H9 (cell line): ENCODE results near the gene PTPRC. TPM values are rescaled to one million over a fixed set of nuclear protein-coding genes. Genes with fewer than 3 reads are reported as not detected.

Experiments used
- DNase-seq: peaks from one replicate; pipeline ENCODE4 v3.0.0-alpha.2; 2017
- H2AFZ ChIP-seq: one replicate; pipeline ENCODE4 v1.6.1; 2013; ENCODE audit warnings: mild to moderate bottlenecking, low read length, control low read depth, moderate library complexity
- H2AK5ac ChIP-seq: 2 replicates; pipeline ENCODE4 v1.6.1; 2013; ENCODE audit warnings: low read length, control low read depth, mixed read lengths; ENCODE audit not compliant: insufficient read length
- H2BK120ac ChIP-seq: one replicate; pipeline ENCODE4 v1.6.1; 2013; ENCODE audit warnings: low read depth, mild to moderate bottlenecking, low read length, control low read depth, inconsistent platforms; ENCODE audit not compliant: poor library complexity, severe bottlenecking
- H2BK12ac ChIP-seq: 2 replicates; pipeline ENCODE4 v1.6.1; 2013; ENCODE audit warnings: low read length, control low read depth, mixed read lengths, low read depth; ENCODE audit not compliant: insufficient read length
- H2BK15ac ChIP-seq: 2 replicates; pipeline ENCODE4 v1.6.1; 2013; ENCODE audit warnings: low read depth, low read length, control low read depth
- H2BK20ac ChIP-seq: one replicate; pipeline ENCODE4 v1.6.1; 2013; ENCODE audit warnings: low read depth, mild to moderate bottlenecking, low read length, control low read depth, inconsistent platforms; ENCODE audit not compliant: poor library complexity, severe bottlenecking
- H2BK5ac ChIP-seq: 2 replicates; pipeline ENCODE4 v1.6.1; 2013; ENCODE audit warnings: low read length, control low read depth, mixed read lengths; ENCODE audit not compliant: insufficient read length
- H3K14ac ChIP-seq: 2 replicates; pipeline ENCODE4 v1.6.1; 2013; ENCODE audit warnings: low read length, control low read depth; ENCODE audit not compliant: insufficient read depth
- H3K18ac ChIP-seq: 2 replicates; pipeline ENCODE4 v1.6.1; 2013; ENCODE audit warnings: low read depth, mild to moderate bottlenecking, mixed read lengths, low read length, control low read depth; ENCODE audit not compliant: insufficient read length
- H3K23ac ChIP-seq: 2 replicates; pipeline ENCODE4 v1.6.1; 2013; ENCODE audit warnings: low read length, control low read depth, mixed read lengths, low read depth; ENCODE audit not compliant: insufficient read length
- H3K23me2 ChIP-seq: 2 replicates; pipeline ENCODE4 v1.6.1; 2013; ENCODE audit warnings: low read depth, mild to moderate bottlenecking, mixed read lengths, low read length, control low read depth; ENCODE audit not compliant: insufficient read length, poor library complexity, severe bottlenecking
- H3K27ac ChIP-seq: 2 replicates; pipeline ENCODE4 v1.5.1; 2013; ENCODE audit warnings: low read length, control low read depth, mixed read lengths, low read depth; ENCODE audit not compliant: insufficient read length
- H3K27me3 ChIP-seq: 2 replicates; pipeline ENCODE4 v1.6.1; 2013; ENCODE audit warnings: low read length, control low read depth, inconsistent platforms; ENCODE audit not compliant: insufficient read depth
- H3K4ac ChIP-seq: 2 replicates; pipeline ENCODE4 v1.6.1; 2013; ENCODE audit warnings: low read depth, mild to moderate bottlenecking, control low read depth, inconsistent platforms, low read length, moderate library complexity
- H3K4me1 ChIP-seq: 2 replicates; pipeline ENCODE4 v1.6.1; 2013; ENCODE audit warnings: low read length, control low read depth, inconsistent platforms; ENCODE audit not compliant: insufficient read depth
- H3K4me2 ChIP-seq: 2 replicates; pipeline ENCODE4 v1.6.1; 2013; ENCODE audit warnings: low read length, control low read depth, mixed read lengths; ENCODE audit not compliant: insufficient read length, insufficient read depth
- H3K56ac ChIP-seq: 2 replicates; pipeline ENCODE4 v1.6.1; 2013; ENCODE audit warnings: low read depth, mild to moderate bottlenecking, mixed read lengths, low read length, control low read depth; ENCODE audit not compliant: insufficient read length
- H3K79me1 ChIP-seq: 2 replicates; pipeline ENCODE4 v1.6.1; 2013; ENCODE audit warnings: low read depth, mild to moderate bottlenecking, moderate library complexity, low read length, control low read depth, inconsistent platforms; ENCODE audit not compliant: insufficient read depth, poor library complexity, severe bottlenecking
- H3K79me2 ChIP-seq: 2 replicates; pipeline ENCODE4 v1.6.1; 2013; ENCODE audit warnings: low read length, control low read depth, inconsistent platforms; ENCODE audit not compliant: insufficient read depth
- H3K9ac ChIP-seq: 2 replicates; pipeline ENCODE4 v1.6.1; 2013; ENCODE audit warnings: low read length, control low read depth, mixed read lengths; ENCODE audit not compliant: insufficient read length; ENCODE audit errors: extremely low read depth
- H3K9me3 ChIP-seq: one replicate; pipeline ENCODE4 v1.6.1; 2013; ENCODE audit warnings: low read depth, low read length, inconsistent platforms; ENCODE audit not compliant: control insufficient read depth
- H3T11ph ChIP-seq: one replicate; pipeline ENCODE4 v1.6.1; 2013; ENCODE audit warnings: mild to moderate bottlenecking, low read length, control low read depth, inconsistent platforms
- H4K20me1 ChIP-seq: one replicate; pipeline ENCODE4 v1.6.1; 2013; ENCODE audit not compliant: control insufficient read depth, insufficient read length, insufficient read depth
- H4K5ac ChIP-seq: 2 replicates; pipeline ENCODE4 v1.6.1; 2013; ENCODE audit warnings: low read depth, mild to moderate bottlenecking, mixed read lengths, low read length, control low read depth; ENCODE audit not compliant: insufficient read length
- H4K8ac ChIP-seq: replicated peaks from 2 replicates; pipeline ENCODE4 v1.6.1; 2013; ENCODE audit warnings: low read length, control low read depth, mixed read lengths, low read depth; ENCODE audit not compliant: insufficient read length
- H4K91ac ChIP-seq: 2 replicates; pipeline ENCODE4 v1.6.1; 2013; ENCODE audit warnings: low read depth, mild to moderate bottlenecking, moderate library complexity, mixed read lengths, low read length, control low read depth; ENCODE audit not compliant: insufficient read length
- H3K27ac Mint-ChIP-seq, 3 experiments: 2 replicates in 2 of 3; 3 replicates in 1 of 3; pipeline ENCODE4 v1.8.0; 2020 to 2021; ENCODE audit warnings: mixed read lengths in 3 of 3, mild to moderate bottlenecking in 1 of 3, moderate library complexity in 1 of 3
- H3K27me3 Mint-ChIP-seq: 2 replicates; pipeline ENCODE4 v1.8.0; 2021; ENCODE audit warnings: low read depth, mild to moderate bottlenecking, moderate library complexity, mixed read lengths
- H3K36me3 Mint-ChIP-seq, 3 experiments: 2 replicates in 2 of 3; 3 replicates in 1 of 3; pipeline ENCODE4 v1.8.0; 2020 to 2021; ENCODE audit warnings: low read depth in 3 of 3, mixed read lengths in 3 of 3; ENCODE audit not compliant: insufficient read depth in 1 of 3
- H3K4me1 Mint-ChIP-seq, 2 experiments: 2 replicates each; pipeline ENCODE4 v1.8.0; 2020; ENCODE audit warnings: mixed read lengths in 2 of 2
- H3K4me3 Mint-ChIP-seq, 2 experiments: 2 replicates in 1 of 2; 3 replicates in 1 of 2; pipeline ENCODE4 v1.8.0; 2020 to 2021; ENCODE audit warnings: mild to moderate bottlenecking in 2 of 2, mixed read lengths in 2 of 2, moderate library complexity in 1 of 2
- H3K9me3 Mint-ChIP-seq, 2 experiments: 2 replicates in 1 of 2; 3 replicates in 1 of 2; pipeline ENCODE4 v1.8.0; 2020; ENCODE audit warnings: mild to moderate bottlenecking in 2 of 2, mixed read lengths in 2 of 2, moderate library complexity in 1 of 2
- CTCF ChIP-seq: fragments of 200-600 bp; sonication (generic); conservative IDR thresholded peaks from 3 replicates; pipeline ENCODE4 v1.8.0; 2021; ENCODE audit warnings: antibody characterized with exemption, mild to moderate bottlenecking
- WGBS: extraction: QIAGEN DNeasy Blood & Tissue Kit; methylation state at CpG from one replicate; pipeline ENCODE4 v1.1.7; 2013; ENCODE audit warnings: missing lambda C conversion rate, low lambda C conversion rate, mixed read lengths; ENCODE audit not compliant: insufficient read length; ENCODE audit errors: extremely low coverage; 5-methylcytosine and 5-hydroxymethylcytosine counted together
- total RNA-seq: library from RNA; stranded (reverse); gene quantifications from 2 replicates; pipeline ENCODE4 v1.2.1, GENCODE V29; 2021

The PTPRC gene
- total RNA-seq, 1 experiment from 2014 or later, result not detected

GRCh38 chr1:198650506-198650905, 11.7 kb downstream of the PTPRC start:
- TF ChIP-seq CTCF, result no peak
- Mint-ChIP-seq H3K4me1 (peaks cover 21 to 30% of the 10 kb centered on the region in 2 experiments), H3K9me3 (peaks cover 0 to 2% of the 10 kb centered on the region in 2 experiments; a peak in 1 of 5 replicates), H3K27me3 (no peaks in the 10 kb centered on the region), H3K36me3 (peaks cover 0 to 5% (median 0%) of the 10 kb centered on the region in 3 experiments; a peak in 2 of 7 replicates), H3K4me3 (no peak overlapping the region), H3K27ac (no peak overlapping the region; a peak in 2 of 7 replicates)
- no peak overlapping the region for H4K5ac ChIP-seq
- no peak overlapping the region for H3K4ac ChIP-seq
- H2BK20ac ChIP-seq, result no peak overlapping the region
- H4K8ac ChIP-seq, result no peak overlapping the region
- no peaks in the 10 kb centered on the region for H3K79me1 ChIP-seq
- no peak for DNase-seq
- H3K9ac ChIP-seq, result no peak overlapping the region
- no peak overlapping the region for H3K14ac ChIP-seq
- no peaks in the 10 kb centered on the region for H3K9me3 ChIP-seq
- H3K56ac ChIP-seq, result no peak overlapping the region
- H2AK5ac ChIP-seq, result no peak overlapping the region
- H3K27me3 ChIP-seq, result no peaks in the 10 kb centered on the region
- H2AFZ ChIP-seq, result no peak overlapping the region
- no peaks in the 10 kb centered on the region for H3K23me2 ChIP-seq
- no peak overlapping the region for H4K91ac ChIP-seq
- no peak overlapping the region for H2BK5ac ChIP-seq
- no CpG with 5 or more reads among the region's 1 CpG for WGBS
- no peak overlapping the region for H2BK120ac ChIP-seq
- no peak overlapping the region for H3K4me2 ChIP-seq
- H4K20me1 ChIP-seq, result no peaks in the 10 kb centered on the region
- no peak overlapping the region for H3K18ac ChIP-seq
- H3K79me2 ChIP-seq, result no peaks in the 10 kb centered on the region
- H3K23ac ChIP-seq, result no peak overlapping the region
- no peak overlapping the region for H3T11ph ChIP-seq
- no peak overlapping the region for H2BK12ac ChIP-seq
- no peak overlapping the region for H3K27ac ChIP-seq
- H2BK15ac ChIP-seq, result no peak overlapping the region
- H3K4me1 ChIP-seq, result no peaks in the 10 kb centered on the region
